ENCODE measurements around the gene ERCC6.

- TF ChIP-seq CTCF (IDR thresholded peaks at IDR 0.05) (no peak), EZH2 (IDR thresholded peaks at IDR 0.05; ENCODE audit: borderline replicate concordance, insufficient read depth, low read depth, low read length, poor library complexity, severe bottlenecking) (no peak)
Measured at GRCh38 chr10:49575489-49576072, 36.7 kb upstream of the ERCC6 start.
